ENCODE data around the gene PLEKHJ1.

GRCh38 chr19:2270423-2271233, 34.5 kb upstream of the PLEKHJ1 start:
- peak; percentile 95 to 96 for TF ChIP-seq POLR2AphosphoS5 (IDR thresholded peaks at IDR 0.05)
- TF ChIP-seq, protein P1, sequence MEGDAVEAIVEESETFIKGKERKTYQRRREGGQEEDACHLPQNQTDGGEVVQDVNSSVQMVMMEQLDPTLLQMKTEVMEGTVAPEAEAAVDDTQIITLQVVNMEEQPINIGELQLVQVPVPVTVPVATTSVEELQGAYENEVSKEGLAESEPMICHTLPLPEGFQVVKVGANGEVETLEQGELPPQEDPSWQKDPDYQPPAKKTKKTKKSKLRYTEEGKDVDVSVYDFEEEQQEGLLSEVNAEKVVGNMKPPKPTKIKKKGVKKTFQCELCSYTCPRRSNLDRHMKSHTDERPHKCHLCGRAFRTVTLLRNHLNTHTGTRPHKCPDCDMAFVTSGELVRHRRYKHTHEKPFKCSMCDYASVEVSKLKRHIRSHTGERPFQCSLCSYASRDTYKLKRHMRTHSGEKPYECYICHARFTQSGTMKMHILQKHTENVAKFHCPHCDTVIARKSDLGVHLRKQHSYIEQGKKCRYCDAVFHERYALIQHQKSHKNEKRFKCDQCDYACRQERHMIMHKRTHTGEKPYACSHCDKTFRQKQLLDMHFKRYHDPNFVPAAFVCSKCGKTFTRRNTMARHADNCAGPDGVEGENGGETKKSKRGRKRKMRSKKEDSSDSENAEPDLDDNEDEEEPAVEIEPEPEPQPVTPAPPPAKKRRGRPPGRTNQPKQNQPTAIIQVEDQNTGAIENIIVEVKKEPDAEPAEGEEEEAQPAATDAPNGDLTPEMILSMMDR (IDR thresholded peaks at IDR 0.05) = peak in 1 of 3 experiments; percentile 4
